HK-2 (cell line): ENCODE measurements around the gene NACAD.
"Not testable (repeated sequence)": the region's sequence is repeated elsewhere in the genome, so short reads cannot be mapped to it uniquely, and the experiment has no call there.

Experiments
- DNase-seq: peaks from one replicate; pipeline ENCODE4 v3.0.0-alpha.2; 2018; ENCODE audit not compliant: unreplicated experiment

The NACAD gene

GRCh38 chr7:45117582-45117981 lies 28.8 kb upstream of the NACAD start:
- no peak for DNase-seq

GRCh38 chr7:45116048-45116447 lies 27.3 kb upstream of the NACAD start:
- DNase-seq: no peak

- DNase-seq: no peak
Observed at GRCh38 chr7:45114926-45115325, 26.2 kb upstream of the NACAD start.

- not testable (repeated sequence) for DNase-seq
Observed at GRCh38 chr7:45114257-45114656, 25.5 kb upstream of the NACAD start.

- no peak for DNase-seq
Observed at GRCh38 chr7:45112648-45113047, 23.9 kb upstream of the NACAD start.

- DNase-seq: peak; percentile 94
Observed at GRCh38 chr7:45111298-45112223, 22.8 kb upstream of the NACAD start, which contains the start of gene TBRG4. Gene TBRG4 (minus strand): TSS chr7:45111697. CDS start chr7:45109237, 2,460 bp downstream.

- no peak for DNase-seq
Observed at GRCh38 chr7:45108863-45109262, 20.1 kb upstream of the NACAD start.

GRCh38 chr7:45107356-45107755 lies 18.6 kb upstream of the NACAD start:
- no peak for DNase-seq

GRCh38 chr7:45106820-45107219 lies 18.1 kb upstream of the NACAD start:
- no peak for DNase-seq

GRCh38 chr7:45105588-45106188 lies 16.9 kb upstream of the NACAD start:
- DNase-seq: no peak

GRCh38 chr7:45104844-45105587 lies 16.2 kb upstream of the NACAD start:
- no peak for DNase-seq

GRCh38 chr7:45103958-45104843 lies 15.4 kb upstream of the NACAD start:
- DNase-seq: no peak

GRCh38 chr7:45102785-45103712 lies 14.3 kb upstream of the NACAD start:
- no peak for DNase-seq

- DNase-seq: no peak
Observed at GRCh38 chr7:45101748-45102147, 13.0 kb upstream of the NACAD start.

GRCh38 chr7:45100761-45101480 lies 12.2 kb upstream of the NACAD start:
- DNase-seq: no peak

- DNase-seq: no peak
Observed at GRCh38 chr7:45099891-45100760, 11.4 kb upstream of the NACAD start.

GRCh38 chr7:45098983-45099839 lies 10.4 kb upstream of the NACAD start:
- no peak for DNase-seq

- DNase-seq: no peak
Observed at GRCh38 chr7:45092931-45093235, 4.1 kb upstream of the NACAD start.
